Suprapubic skin (tissue), 4 donors: ENCODE data around the gene TAX1BP1.

Experiments
- CTCF ChIP-seq, 2 donors: fragments of 200-600 bp in 1 of 2; fragments of 450-650 bp in 1 of 2; sonication (generic) in 1 of 2; IDR thresholded peaks; one replicate each; pipeline ENCODE4 v1.5.1; 2016 to 2019; ENCODE audit warnings: antibody characterized with exemption in 2 of 2, mild to moderate bottlenecking in 1 of 2, moderate library complexity in 1 of 2
- EP300 ChIP-seq: sonication (generic); formaldehyde crosslinking; IDR thresholded peaks from one replicate; pipeline ENCODE4 v1.6.1; 2017; ENCODE audit warnings: antibody characterized with exemption
- POLR2A ChIP-seq, 2 donors: fragments of 450-650 bp; IDR thresholded peaks; one replicate each; pipeline ENCODE4 v1.6.1; 2017; ENCODE audit warnings: antibody characterized with exemption in 2 of 2, mild to moderate bottlenecking in 2 of 2, moderate library complexity in 2 of 2
- POLR2AphosphoS5 ChIP-seq, 3 donors: sonication (generic); formaldehyde crosslinking; IDR thresholded peaks; one replicate each; pipeline ENCODE4 v1.6.1; 2017; ENCODE audit warnings: antibody characterized with exemption in 3 of 3

DNA sequence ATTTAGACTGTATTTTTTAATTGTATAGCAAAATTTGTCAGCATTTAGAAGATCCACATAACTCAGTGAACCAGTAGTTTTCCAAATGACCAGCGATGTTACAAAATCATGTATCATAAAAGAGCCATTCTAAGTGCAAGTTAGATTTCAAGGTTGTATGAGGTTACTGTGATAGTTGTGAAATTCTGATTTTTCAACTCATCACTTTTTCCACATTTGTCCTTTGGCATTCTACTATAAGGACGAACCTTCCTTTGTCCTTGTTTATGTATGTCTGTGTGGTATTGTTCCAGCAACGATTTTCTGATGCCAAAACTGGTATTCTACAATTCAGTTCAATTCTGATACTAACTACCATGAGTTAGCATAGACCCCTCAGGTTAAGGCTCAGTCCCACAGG lies 64.2 kb downstream of the TAX1BP1 start:
- TF ChIP-seq CTCF (IDR thresholded peaks at IDR 0.05): no peak
- no peak for TF ChIP-seq POLR2A (IDR thresholded peaks at IDR 0.05)
- TF ChIP-seq EP300: no peak
- no peak for TF ChIP-seq POLR2AphosphoS5 (IDR thresholded peaks at IDR 0.05)
